ENCODE measurements around the gene ALKBH5.

GRCh38 chr17:18256776-18257175 is 73.1 kb downstream of the ALKBH5 start:
- TF ChIP-seq JUN (IDR thresholded peaks at IDR 0.05; ENCODE audit: low read depth, low read length) (no peak), SP2 (IDR thresholded peaks at IDR 0.05; ENCODE audit: low read length) (no peak), CTCF (IDR thresholded peaks at IDR 0.05; ENCODE audit: control extremely low read depth in 1 of 3, insufficient read depth in 1 of 3, low read depth in 1 of 3, low read length in 3 of 3) (no peak), SP1 (IDR thresholded peaks at IDR 0.05; ENCODE audit: low read depth, low read length) (no peak)
